GM12891 (cell line): ENCODE measurements around the gene MRAS.

ENCODE experiments used
- PAX5 ChIP-seq: IDR thresholded peaks from 2 replicates; pipeline ENCODE4 v1.6.1; 2011; ENCODE audit warnings: low read length, moderate library complexity, mild to moderate bottlenecking; ENCODE audit not compliant: insufficient read depth, severe bottlenecking
- POLR2A ChIP-seq: IDR thresholded peaks from 2 replicates; pipeline ENCODE4 v1.6.1; 2011; ENCODE audit warnings: low read depth, low read length, control low read depth
- POLR2AphosphoS5 ChIP-seq: IDR thresholded peaks from 2 replicates; pipeline ENCODE4 v1.6.1; 2011; ENCODE audit warnings: low read depth, low read length, control low read depth
- SPI1 ChIP-seq: IDR thresholded peaks from 2 replicates; pipeline ENCODE4 v1.6.1; 2011; ENCODE audit warnings: low read depth, low read length, control low read depth
- TAF1 ChIP-seq: IDR thresholded peaks from 2 replicates; pipeline ENCODE4 v1.6.1; 2011; ENCODE audit warnings: low read depth, low read length, control low read depth

- TF ChIP-seq POLR2AphosphoS5 (no peak), POLR2A (no peak), TAF1 (no peak), SPI1 (peak; percentile 74), PAX5 (no peak)
Observed at GRCh38 chr3:138347960-138348753, at the start of gene MRAS.
